Pons (tissue), 1 donor: ENCODE measurements around the gene LTA.

ENCODE experiments used
- DNase-seq: peaks from one replicate; pipeline ENCODE4 v3.0.0-alpha.2; 2016; ENCODE audit warnings: low spot score

Gene LTA

GRCh38 chr6:31569861-31570536, 2.1 kb upstream of the LTA start:
- DNase-seq, result no peak

GRCh38 chr6:31573239-31574105, 1.4 kb downstream of the LTA start:
- DNase-seq, result no peak

GRCh38 chr6:31574106-31575061, 2.3 kb downstream of the LTA start:
- no peak for DNase-seq

- DNase-seq, result peak; percentile 58
Observed at GRCh38 chr6:31575335-31575901, 3.3 kb downstream of the LTA start, which contains the start of gene TNF. TNF (plus strand) TSS chr6:31575565; CDS start chr6:31575742, 177 bp downstream.

- no peak for DNase-seq
Observed at GRCh38 chr6:31575952-31576685, 4.0 kb downstream of the LTA start.

GRCh38 chr6:31576897-31577578, 4.9 kb downstream of the LTA start:
- DNase-seq, result no peak

GRCh38 chr6:31577579-31577966, 5.5 kb downstream of the LTA start:
- no peak for DNase-seq

- no peak for DNase-seq
Observed at GRCh38 chr6:31578184-31579118, 6.4 kb downstream of the LTA start.

- no peak for DNase-seq
Observed at GRCh38 chr6:31579119-31579505, 7.0 kb downstream of the LTA start.

GRCh38 chr6:31579546-31580437, 7.7 kb downstream of the LTA start:
- no peak for DNase-seq

- DNase-seq, result no peak
Observed at GRCh38 chr6:31580438-31580740, 8.3 kb downstream of the LTA start.

GRCh38 chr6:31580807-31581433, 8.8 kb downstream of the LTA start:
- peak; percentile 66 for DNase-seq

- DNase-seq, result no peak
Observed at GRCh38 chr6:31581434-31582229, 9.5 kb downstream of the LTA start.

GRCh38 chr6:31582230-31582643, 10.1 kb downstream of the LTA start, which contains the start of gene LTB:
LTB (minus strand) TSS chr6:31582424; CDS start chr6:31582417, 7 bp downstream.
- no peak for DNase-seq

GRCh38 chr6:31585491-31585890, 13.4 kb downstream of the LTA start:
- DNase-seq, result no peak

- peak; percentile 77 for DNase-seq
Observed at GRCh38 chr6:31586008-31586407, 13.9 kb downstream of the LTA start, which contains the start of gene LST1. LST1 (plus strand) TSS chr6:31586277; CDS start chr6:31587300, 1,023 bp downstream.
